Measurements from ENCODE around the gene OR10A4.
"Not testable (repeated sequence)": the region's sequence is repeated elsewhere in the genome, so short reads cannot be mapped to it uniquely, and the experiment has no call there.

The OR10A4 gene, protein sequence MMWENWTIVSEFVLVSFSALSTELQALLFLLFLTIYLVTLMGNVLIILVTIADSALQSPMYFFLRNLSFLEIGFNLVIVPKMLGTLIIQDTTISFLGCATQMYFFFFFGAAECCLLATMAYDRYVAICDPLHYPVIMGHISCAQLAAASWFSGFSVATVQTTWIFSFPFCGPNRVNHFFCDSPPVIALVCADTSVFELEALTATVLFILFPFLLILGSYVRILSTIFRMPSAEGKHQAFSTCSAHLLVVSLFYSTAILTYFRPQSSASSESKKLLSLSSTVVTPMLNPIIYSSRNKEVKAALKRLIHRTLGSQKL

GRCh38 chr11:6876325-6876724 is at the start of gene OR10A4:
TSS of gene OR10A4 (plus strand) at chr11:6876625. CDS start at chr11:6876648, 23 bp downstream.
- no peak for DNase-seq

GRCh38 chr11:6828103-6828502 is 48.3 kb upstream of the OR10A4 start:
- no peak for DNase-seq

GRCh38 chr11:6833356-6833755 is 43.1 kb upstream of the OR10A4 start:
- DNase-seq: no peak

DNA sequence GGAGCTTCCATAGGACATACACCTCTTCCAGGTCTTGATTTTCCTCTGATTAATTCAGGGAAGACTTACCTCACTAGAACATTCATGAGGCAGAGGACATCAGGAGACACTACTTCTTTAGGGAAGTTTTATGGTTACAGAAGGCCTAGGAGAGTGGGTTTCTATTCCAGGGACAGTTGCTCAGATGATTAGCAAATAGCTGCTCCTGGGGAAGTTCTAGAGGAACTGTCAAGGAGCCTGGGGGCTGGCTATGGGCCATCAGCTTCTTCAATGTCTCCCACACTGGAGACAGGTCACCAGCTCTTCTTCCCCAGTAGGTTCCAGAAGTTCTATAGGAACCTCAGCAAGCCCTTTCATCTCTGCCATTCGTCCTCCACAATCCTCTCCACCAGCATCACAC is 42.4 kb upstream of the OR10A4 start:
- no peak for DNase-seq

GRCh38 chr11:6841694-6842093 is 34.7 kb upstream of the OR10A4 start:
- DNase-seq: no peak

DNA sequence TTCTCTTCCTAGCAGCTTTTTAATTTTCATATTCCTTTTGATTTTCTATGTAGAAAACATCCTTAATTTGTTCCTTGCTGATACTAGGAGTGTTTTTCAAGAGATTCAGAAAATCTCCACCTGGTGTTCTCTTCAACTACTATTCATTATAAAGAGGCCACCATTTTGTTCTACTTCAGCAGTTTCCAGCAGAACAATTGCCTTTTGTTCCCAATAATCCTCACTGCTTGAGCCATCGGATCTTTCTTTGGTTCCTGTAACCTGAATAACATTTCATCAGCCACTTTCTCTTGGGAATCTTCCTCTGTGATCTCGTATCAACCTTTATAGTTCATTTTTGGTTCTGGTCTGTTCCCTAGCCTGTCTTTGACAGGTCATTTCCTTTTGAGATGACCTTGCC is 32.8 kb upstream of the OR10A4 start:
- DNase-seq: no peak

DNA sequence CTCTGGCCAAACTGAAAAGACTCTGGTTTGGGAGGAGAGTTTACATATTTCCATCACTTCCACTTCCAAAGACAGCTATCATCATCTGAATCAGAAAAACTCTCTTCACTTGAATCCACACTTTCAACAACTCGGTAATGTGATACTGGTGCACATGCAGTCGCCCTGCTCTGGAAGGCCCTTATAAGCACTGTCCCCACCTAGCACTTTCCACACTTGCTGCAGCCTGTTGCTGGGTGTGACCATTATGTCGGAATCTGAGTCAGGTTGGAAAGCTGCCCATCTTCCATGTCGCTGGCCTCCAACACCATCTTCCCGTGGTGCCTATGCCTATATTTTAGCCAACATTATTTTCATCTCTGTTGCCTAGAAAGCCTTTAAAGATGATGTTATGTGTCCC is 32.1 kb upstream of the OR10A4 start:
- no peak for DNase-seq

GRCh38 chr11:6845383-6845782 is 31.0 kb upstream of the OR10A4 start, which contains the start of gene OR10A5:
TSS of gene OR10A5 (plus strand) at chr11:6845683. CDS start at chr11:6845683, 0 bp downstream.
- DNase-seq: no peak

- no peak for DNase-seq
Observed at GRCh38 chr11:6850526-6850925, 25.9 kb upstream of the OR10A4 start.

DNA sequence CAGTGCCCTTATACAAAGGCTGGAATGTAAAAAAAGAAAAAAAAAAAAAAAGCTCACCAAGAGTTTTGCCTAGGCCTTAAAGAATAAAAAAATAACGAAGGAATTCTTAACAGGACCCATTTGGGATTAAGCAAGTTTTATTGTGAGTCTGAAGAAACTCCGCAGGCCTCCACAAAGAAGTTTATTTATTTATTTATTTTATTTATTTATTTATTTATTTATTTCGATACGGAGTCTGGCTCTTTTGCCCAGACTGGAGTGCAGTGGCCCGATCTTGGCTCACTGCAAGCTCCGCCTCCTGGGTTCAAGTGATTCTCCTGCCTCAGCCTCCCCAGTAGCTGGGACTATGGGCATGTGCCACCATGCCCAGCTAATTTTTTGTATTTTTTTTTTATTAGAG is 21.6 kb upstream of the OR10A4 start:
- not testable (repeated sequence) for DNase-seq

- no peak for DNase-seq
Observed at GRCh38 chr11:6855971-6856541, 20.4 kb upstream of the OR10A4 start.

- no peak for DNase-seq
Observed at GRCh38 chr11:6856871-6857270, 19.6 kb upstream of the OR10A4 start.

- no peak for DNase-seq
Observed at GRCh38 chr11:6862961-6863360, 13.5 kb upstream of the OR10A4 start, which contains the start of gene OR10A2. TSS of gene OR10A2 (plus strand) at chr11:6863057. CDS start at chr11:6869755, 6,698 bp downstream.

- no peak for DNase-seq
Observed at GRCh38 chr11:6864438-6864837, 12.0 kb upstream of the OR10A4 start.

GRCh38 chr11:6871278-6871677 is 5.1 kb upstream of the OR10A4 start:
- no peak for DNase-seq

DNA sequence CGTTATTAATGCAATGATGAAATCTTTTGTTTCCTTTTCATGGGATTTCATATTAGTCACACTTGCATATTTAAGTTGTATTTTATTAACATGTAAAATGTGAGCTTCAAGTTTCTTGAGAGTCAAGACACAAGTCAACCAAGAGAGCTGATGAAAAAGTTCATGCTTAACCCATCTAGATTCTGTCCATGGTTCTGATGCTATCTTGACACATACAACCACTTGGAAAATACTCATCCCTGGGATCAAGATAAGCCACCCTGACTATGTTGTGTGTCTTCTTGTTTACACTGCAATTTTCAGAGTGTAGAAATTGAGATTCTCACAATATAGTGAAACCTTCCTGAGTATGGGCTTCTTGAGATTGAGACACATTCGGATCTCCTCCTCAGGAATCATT is 664 bp upstream of the OR10A4 start:
- DNase-seq: no peak

DNA sequence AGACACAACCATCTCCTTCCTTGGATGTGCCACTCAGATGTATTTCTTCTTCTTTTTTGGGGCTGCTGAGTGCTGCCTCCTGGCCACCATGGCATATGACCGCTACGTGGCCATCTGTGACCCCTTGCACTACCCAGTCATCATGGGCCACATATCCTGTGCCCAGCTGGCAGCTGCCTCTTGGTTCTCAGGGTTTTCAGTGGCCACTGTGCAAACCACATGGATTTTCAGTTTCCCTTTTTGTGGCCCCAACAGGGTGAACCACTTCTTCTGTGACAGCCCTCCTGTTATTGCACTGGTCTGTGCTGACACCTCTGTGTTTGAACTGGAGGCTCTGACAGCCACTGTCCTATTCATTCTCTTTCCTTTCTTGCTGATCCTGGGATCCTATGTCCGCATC is 489 bp downstream of the OR10A4 start:
- no peak for DNase-seq

GRCh38 chr11:6882751-6883150 is 6.3 kb downstream of the OR10A4 start:
- DNase-seq: no peak

DNA sequence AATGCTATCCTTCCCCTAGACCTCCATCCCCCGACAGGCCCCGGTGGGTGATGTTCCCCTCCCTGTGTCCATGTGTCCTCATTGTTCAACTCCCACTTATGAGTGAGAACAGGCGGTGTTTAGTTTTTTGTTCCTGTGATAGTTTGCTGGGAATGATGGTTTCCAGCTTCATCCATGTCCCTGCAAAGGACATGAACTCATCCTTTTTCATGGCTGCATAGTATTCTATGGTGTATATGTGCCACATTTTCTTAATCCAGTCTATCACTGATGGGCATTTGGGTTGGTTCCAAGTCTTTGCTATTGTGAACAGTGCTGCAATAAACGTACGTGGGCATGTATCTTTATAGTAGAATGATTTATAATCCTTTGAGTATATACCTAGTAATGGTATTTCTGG is 11.3 kb downstream of the OR10A4 start:
- DNase-seq: not testable (repeated sequence)

GRCh38 chr11:6888830-6889229 is 12.4 kb downstream of the OR10A4 start:
- no peak for DNase-seq

GRCh38 chr11:6889835-6890234 is 13.4 kb downstream of the OR10A4 start:
- DNase-seq: no peak

GRCh38 chr11:6892400-6892799 is 16.0 kb downstream of the OR10A4 start, which contains the start of gene OR2D2:
TSS of gene OR2D2 (minus strand) at chr11:6892500. CDS start at chr11:6892500, 0 bp downstream.
- no peak for DNase-seq

DNA sequence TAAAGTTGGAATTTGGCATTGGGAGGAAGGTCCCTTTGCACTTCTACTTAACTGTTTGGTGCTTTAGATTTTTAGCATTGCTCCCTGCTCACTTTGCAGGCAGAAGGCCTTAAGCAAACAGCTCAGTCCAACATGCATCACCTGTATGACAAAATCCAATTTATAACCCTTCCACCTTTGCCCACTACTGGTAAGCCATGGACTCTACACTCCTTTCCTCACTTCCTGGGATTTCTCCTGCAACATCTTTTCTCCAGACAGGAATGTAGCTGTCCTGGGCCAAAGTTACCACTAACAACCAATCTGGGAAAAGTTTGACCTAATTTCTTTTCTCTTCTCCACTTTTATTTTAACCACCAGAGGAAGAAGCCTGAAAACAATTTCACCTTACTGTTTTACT is 17.7 kb downstream of the OR10A4 start:
- no peak for DNase-seq

DNA sequence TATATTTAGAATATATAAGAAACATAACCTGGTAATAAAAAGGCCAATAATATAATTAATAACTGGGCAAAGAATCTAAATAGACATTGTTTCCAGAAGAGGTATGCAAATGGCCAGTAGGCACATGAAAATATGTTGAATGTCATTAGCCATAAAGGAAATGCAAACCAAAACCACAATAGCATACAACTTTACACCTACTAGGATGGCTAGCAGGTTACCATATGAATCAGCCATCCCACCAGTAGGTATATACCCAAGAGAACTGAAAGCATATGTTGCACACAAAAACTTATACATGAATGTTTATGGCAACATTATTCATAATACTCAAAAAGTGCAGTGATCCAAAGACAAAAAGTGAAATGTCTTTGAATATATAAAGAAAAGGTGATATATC is 18.6 kb downstream of the OR10A4 start:
- no peak for DNase-seq

GRCh38 chr11:6898911-6899310 is 22.5 kb downstream of the OR10A4 start:
- no peak for DNase-seq
